ENCODE measurements around the gene HDAC7.

Gene HDAC7

DNA sequence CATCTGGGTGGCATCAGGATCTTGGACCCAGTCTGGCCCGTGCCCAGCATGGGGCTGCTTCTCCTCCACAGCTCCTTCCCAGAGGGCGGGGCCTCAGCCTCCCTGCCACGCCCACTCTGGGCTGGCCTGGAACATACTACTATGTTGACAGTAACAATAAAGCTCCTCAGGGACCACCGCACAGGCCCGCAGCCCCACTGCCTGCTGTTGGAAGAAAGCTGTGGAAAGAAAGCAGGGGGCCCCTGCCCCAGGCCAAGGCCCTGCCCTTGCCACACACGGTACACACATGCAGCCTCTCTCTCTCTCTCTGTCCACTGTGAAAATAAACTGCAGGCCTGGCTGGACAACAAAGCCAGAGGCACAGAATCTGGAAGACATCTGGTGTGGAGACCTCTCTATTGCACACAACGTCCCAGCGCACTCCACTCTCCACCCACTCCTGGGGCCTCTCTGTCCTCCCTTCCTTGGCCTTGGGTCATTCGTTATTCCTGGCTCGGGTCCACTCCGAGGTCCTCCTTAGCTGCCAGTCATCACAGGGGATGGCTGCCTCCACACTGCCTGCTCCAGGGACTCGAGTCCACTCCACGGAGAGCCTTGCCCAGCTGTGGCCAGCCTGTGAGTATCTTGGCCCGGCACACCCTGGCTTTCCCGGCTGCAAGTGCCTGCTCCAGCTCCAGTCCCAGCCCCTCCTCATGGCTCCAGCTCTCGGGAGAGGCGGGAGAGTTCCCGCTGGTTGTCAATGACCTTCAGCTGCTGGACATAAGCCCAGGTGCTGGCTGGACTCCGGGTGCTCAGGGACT lies 82.6 kb downstream of the HDAC7 start:
- no peak for DNase-seq (ENCODE audit: extremely low spot score)
- POLR2A ChIA-PET = no interaction called here
- TF ChIP-seq, protein P1, sequence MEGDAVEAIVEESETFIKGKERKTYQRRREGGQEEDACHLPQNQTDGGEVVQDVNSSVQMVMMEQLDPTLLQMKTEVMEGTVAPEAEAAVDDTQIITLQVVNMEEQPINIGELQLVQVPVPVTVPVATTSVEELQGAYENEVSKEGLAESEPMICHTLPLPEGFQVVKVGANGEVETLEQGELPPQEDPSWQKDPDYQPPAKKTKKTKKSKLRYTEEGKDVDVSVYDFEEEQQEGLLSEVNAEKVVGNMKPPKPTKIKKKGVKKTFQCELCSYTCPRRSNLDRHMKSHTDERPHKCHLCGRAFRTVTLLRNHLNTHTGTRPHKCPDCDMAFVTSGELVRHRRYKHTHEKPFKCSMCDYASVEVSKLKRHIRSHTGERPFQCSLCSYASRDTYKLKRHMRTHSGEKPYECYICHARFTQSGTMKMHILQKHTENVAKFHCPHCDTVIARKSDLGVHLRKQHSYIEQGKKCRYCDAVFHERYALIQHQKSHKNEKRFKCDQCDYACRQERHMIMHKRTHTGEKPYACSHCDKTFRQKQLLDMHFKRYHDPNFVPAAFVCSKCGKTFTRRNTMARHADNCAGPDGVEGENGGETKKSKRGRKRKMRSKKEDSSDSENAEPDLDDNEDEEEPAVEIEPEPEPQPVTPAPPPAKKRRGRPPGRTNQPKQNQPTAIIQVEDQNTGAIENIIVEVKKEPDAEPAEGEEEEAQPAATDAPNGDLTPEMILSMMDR (IDR thresholded peaks at IDR 0.05; ENCODE audit: control extremely low read depth, extremely low read depth, low read depth, missing control alignments) = no peak
- CTCF ChIA-PET = interaction anchor here (0.8 to 46.2 kb wide), 4 partner anchors 12 to 45 kb away, joined by 3 to 1524 read pairs (median 233); partner anchors contain the start of genes ENDOU, RAPGEF3 and SLC48A1

DNA sequence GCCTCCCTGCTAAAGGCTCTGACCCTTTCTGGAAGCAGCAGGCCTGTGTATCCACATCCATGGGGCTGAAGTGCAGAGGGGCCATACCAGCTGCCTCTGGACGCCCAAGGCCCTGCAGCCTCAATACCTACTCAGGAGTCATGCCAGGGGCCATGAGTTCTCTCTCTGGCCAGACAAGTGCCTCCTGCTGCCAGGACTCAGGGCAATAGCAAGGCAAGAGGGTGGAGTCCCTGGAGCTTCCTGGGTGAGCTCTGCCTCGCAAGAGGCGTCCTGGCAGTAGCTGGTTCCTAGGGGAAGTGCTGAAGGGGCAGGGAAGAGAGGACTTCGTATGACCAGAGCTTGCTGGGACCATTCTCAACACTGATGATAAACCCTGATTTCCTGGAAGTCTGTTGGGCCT lies 83.5 kb downstream of the HDAC7 start:
- DNase-seq (ENCODE audit: extremely low spot score) = no peak
- ChIA-PET CTCF (interaction anchor here (0.8 to 46.2 kb wide), 4 partner anchors 11 to 46 kb away, joined by 3 to 1524 read pairs (median 233); partner anchors contain the start of genes ENDOU, RAPGEF3 and SLC48A1), POLR2A (no interaction called here)
- TF ChIP-seq, protein P1 (IDR thresholded peaks at IDR 0.05; ENCODE audit: control extremely low read depth, extremely low read depth, low read depth, missing control alignments) = no peak

- CTCF ChIA-PET = interaction anchor here (2.8 to 46.2 kb wide), 3 partner anchors 19 to 47 kb away, joined by 18 to 1524 read pairs (median 448); partner anchors contain the start of genes RAPGEF3 and SLC48A1
These were observed 84.1 kb downstream of the HDAC7 start for GRCh38 chr12:47735649-47736048.

DNA sequence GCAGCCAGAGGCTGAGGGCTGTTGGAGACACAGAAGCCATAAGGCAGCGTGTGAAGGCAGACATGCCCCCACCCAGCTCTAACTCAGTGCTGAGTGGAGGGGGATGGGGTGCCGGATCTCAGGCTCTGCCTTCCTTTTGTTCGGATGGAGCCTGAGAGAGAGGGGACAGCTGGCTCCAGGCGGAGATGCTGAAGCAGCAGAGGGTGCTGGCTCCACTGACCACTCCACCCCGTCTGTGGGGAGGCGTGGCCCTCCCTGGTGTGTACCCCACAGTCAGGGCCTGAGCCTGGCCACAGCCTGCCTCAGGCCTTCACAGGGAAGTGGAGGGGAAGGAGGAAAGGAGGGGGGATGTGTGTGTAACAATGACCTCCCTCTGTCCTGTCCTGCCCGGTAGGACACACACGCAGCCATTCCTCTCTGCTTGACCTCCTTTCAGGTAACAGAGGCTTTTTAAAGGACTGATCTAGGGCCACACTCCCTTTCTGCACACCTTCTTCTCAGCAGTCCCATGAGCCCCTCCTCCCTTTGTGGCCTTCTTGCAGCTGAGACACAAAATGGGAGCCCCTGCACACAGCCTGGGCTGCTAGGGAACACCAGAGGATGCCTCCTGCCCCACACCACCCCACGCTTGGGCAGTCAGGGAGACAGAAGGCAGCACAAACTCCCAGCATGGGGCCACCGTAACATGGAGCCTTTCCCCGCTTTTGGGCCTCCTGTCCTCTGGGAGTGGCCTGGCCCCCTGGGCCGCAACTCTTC lies 84.8 kb downstream of the HDAC7 start:
- ChIA-PET CTCF (interaction anchor here (0.7 to 46.2 kb wide), 5 partner anchors 18 to 103 kb away, joined by 3 to 1524 read pairs (median 5); partner anchors contain the start of gene SLC48A1), POLR2A (no interaction called here)
- DNase-seq (ENCODE audit: extremely low spot score) = no peak
- TF ChIP-seq, protein P1 (IDR thresholded peaks at IDR 0.05; ENCODE audit: control extremely low read depth, extremely low read depth, low read depth, missing control alignments) = no peak

More at GRCh38 chr12:47735649-47736048, 84.1 kb downstream of the HDAC7 start:
- POLR2A ChIA-PET = no interaction called here
- TF ChIP-seq, protein P1 (IDR thresholded peaks at IDR 0.05; ENCODE audit: control extremely low read depth, extremely low read depth, low read depth, missing control alignments) = no peak
- DNase-seq (ENCODE audit: extremely low spot score) = peak; percentile 19

- ChIA-PET POLR2A (interaction anchor here (0.8 kb wide), 1 partner anchor 26 kb away, joined by 3 read pairs; no protein-coding TSS in a partner anchor), CTCF (interaction anchor here (1.0 to 46.2 kb wide), 9 partner anchors 9 to 105 kb away, joined by 3 to 1524 read pairs (median 5); partner anchors contain the start of gene SLC48A1)
- TF ChIP-seq, protein P1 (IDR thresholded peaks at IDR 0.05; ENCODE audit: control extremely low read depth, extremely low read depth, low read depth, missing control alignments) = no peak
- DNase-seq (ENCODE audit: extremely low spot score) = no peak
These were observed 86.6 kb downstream of the HDAC7 start for GRCh38 chr12:47733142-47733541.

All from GM10248 (cell line).